ENCODE results near the gene GLI3.

GRCh38 chr7:41972270-41972669, 264.7 kb downstream of the GLI3 start:
- TF ChIP-seq, protein P1, sequence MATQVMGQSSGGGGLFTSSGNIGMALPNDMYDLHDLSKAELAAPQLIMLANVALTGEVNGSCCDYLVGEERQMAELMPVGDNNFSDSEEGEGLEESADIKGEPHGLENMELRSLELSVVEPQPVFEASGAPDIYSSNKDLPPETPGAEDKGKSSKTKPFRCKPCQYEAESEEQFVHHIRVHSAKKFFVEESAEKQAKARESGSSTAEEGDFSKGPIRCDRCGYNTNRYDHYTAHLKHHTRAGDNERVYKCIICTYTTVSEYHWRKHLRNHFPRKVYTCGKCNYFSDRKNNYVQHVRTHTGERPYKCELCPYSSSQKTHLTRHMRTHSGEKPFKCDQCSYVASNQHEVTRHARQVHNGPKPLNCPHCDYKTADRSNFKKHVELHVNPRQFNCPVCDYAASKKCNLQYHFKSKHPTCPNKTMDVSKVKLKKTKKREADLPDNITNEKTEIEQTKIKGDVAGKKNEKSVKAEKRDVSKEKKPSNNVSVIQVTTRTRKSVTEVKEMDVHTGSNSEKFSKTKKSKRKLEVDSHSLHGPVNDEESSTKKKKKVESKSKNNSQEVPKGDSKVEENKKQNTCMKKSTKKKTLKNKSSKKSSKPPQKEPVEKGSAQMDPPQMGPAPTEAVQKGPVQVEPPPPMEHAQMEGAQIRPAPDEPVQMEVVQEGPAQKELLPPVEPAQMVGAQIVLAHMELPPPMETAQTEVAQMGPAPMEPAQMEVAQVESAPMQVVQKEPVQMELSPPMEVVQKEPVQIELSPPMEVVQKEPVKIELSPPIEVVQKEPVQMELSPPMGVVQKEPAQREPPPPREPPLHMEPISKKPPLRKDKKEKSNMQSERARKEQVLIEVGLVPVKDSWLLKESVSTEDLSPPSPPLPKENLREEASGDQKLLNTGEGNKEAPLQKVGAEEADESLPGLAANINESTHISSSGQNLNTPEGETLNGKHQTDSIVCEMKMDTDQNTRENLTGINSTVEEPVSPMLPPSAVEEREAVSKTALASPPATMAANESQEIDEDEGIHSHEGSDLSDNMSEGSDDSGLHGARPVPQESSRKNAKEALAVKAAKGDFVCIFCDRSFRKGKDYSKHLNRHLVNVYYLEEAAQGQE (IDR thresholded peaks at IDR 0.05; ENCODE audit: insufficient read depth in 1 of 2, low read depth in 2 of 2, low read length in 2 of 2), result no peak
- TF ChIP-seq SIN3A (IDR thresholded peaks at IDR 0.05; ENCODE audit: borderline replicate concordance, insufficient read depth, low read length) (no peak), TAF1 (IDR thresholded peaks at IDR 0.05; ENCODE audit: borderline replicate concordance, insufficient read depth, low read length) (no peak), POLR2AphosphoS5 (IDR thresholded peaks at IDR 0.05; ENCODE audit: low read depth, low read length) (no peak)
